Loucy (cell line): ENCODE measurements around the gene CD151.

ENCODE experiments used
- H2AFZ ChIP-seq: fragments of 200-600 bp; sonication (generic); 2 replicates; pipeline ENCODE4 v1.6.0; 2016; ENCODE audit warnings: antibody characterized with exemption, mild to moderate bottlenecking, low read length, moderate library complexity
- H3F3A ChIP-seq: fragments of 200-600 bp; 2 replicates; pipeline ENCODE4 v1.6.0; 2016; ENCODE audit warnings: antibody characterized with exemption, low read depth, mild to moderate bottlenecking
- H3K27me3 ChIP-seq: fragments of 200-600 bp; sonication (generic); 2 replicates; pipeline ENCODE4 v1.6.1; 2014; ENCODE audit warnings: low read length, mild to moderate bottlenecking; ENCODE audit not compliant: insufficient read depth, poor library complexity, severe bottlenecking
- H3K36me3 ChIP-seq: fragments of 200-600 bp; sonication (generic); 2 replicates; pipeline ENCODE4 v1.6.1; 2016; ENCODE audit warnings: low read length; ENCODE audit not compliant: insufficient read depth
- H3K4me1 ChIP-seq: fragments of 200-600 bp; sonication (generic); 2 replicates; pipeline ENCODE4 v1.5.1; 2014; ENCODE audit warnings: low read length, mild to moderate bottlenecking; ENCODE audit not compliant: insufficient read depth, poor library complexity, severe bottlenecking
- H3K4me2 ChIP-seq: fragments of 200-600 bp; sonication (generic); 2 replicates; pipeline ENCODE4 v1.6.0; 2014; ENCODE audit warnings: antibody characterized with exemption, low read length, low read depth, mild to moderate bottlenecking; ENCODE audit not compliant: poor library complexity, severe bottlenecking
- H3K4me3 ChIP-seq: fragments of 200-600 bp; sonication (generic); 2 replicates; pipeline ENCODE4 v1.5.1; 2014; ENCODE audit warnings: low read length, mild to moderate bottlenecking, mixed read lengths; ENCODE audit not compliant: poor library complexity, severe bottlenecking
- H3K79me2 ChIP-seq: fragments of 200-600 bp; sonication (generic); 2 replicates; pipeline ENCODE4 v1.6.1; 2014; ENCODE audit warnings: low read length; ENCODE audit not compliant: insufficient read depth
- H3K9ac ChIP-seq: fragments of 200-600 bp; sonication (generic); 2 replicates; pipeline ENCODE4 v1.6.0; 2014; ENCODE audit warnings: mild to moderate bottlenecking, low read depth, low read length, moderate library complexity; ENCODE audit not compliant: poor library complexity, severe bottlenecking
- H3K9me2 ChIP-seq: fragments of 200-600 bp; sonication (generic); replicated peaks from 2 replicates; pipeline ENCODE4 v1.6.1; 2016; ENCODE audit warnings: low read depth, low read length, mixed read lengths
- H3K9me3 ChIP-seq: fragments of 200-600 bp; sonication (generic); 2 replicates; pipeline ENCODE4 v1.6.1; 2014; ENCODE audit warnings: mild to moderate bottlenecking, antibody characterized with exemption, low read length, low read depth; ENCODE audit not compliant: insufficient read depth
- H4K20me1 ChIP-seq: fragments of 200-600 bp; sonication (generic); 2 replicates; pipeline ENCODE4 v1.6.0; 2014; ENCODE audit warnings: antibody characterized with exemption, low read length, mild to moderate bottlenecking; ENCODE audit not compliant: insufficient read depth, poor library complexity, severe bottlenecking
- CTCF ChIP-seq: fragments of 200-600 bp; sonication (generic); conservative IDR thresholded peaks from 2 replicates; pipeline ENCODE4 v1.5.1; 2014; ENCODE audit warnings: mild to moderate bottlenecking, antibody characterized with exemption, low read length
- EZH2phosphoT487 ChIP-seq: fragments of 200-600 bp; IDR thresholded peaks from 2 replicates; pipeline ENCODE4 v1.6.1; 2018; ENCODE audit warnings: antibody characterized with exemption, mild to moderate bottlenecking, moderate library complexity, borderline replicate concordance

The CD151 gene

GRCh38 chr11:787084-787675, 45.6 kb upstream of the CD151 start:
- Histone ChIP-seq H2AFZ (no peak overlapping the region), H3K27me3 (no peaks in the 10 kb centered on the region), H3K4me2 (no peak overlapping the region), H4K20me1 (no peaks in the 10 kb centered on the region), H3K4me3 (no peak overlapping the region), H3K9me2 (no peaks in the 10 kb centered on the region), H3K4me1 (no peaks in the 10 kb centered on the region), H3K9me3 (no peaks in the 10 kb centered on the region), H3K36me3 (no peaks in the 10 kb centered on the region), H3K9ac (no peak overlapping the region), H3K79me2 (no peaks in the 10 kb centered on the region), H3F3A (no peaks in the 10 kb centered on the region)
- TF ChIP-seq CTCF (no peak), EZH2phosphoT487 (no peak)

- Histone ChIP-seq H3K36me3 (no peaks in the 10 kb centered on the region), H3K27me3 (no peaks in the 10 kb centered on the region), H3F3A (no peaks in the 10 kb centered on the region), H3K4me2 (no peak overlapping the region), H4K20me1 (no peaks in the 10 kb centered on the region), H3K9me2 (no peaks in the 10 kb centered on the region), H2AFZ (no peak overlapping the region), H3K9me3 (no peaks in the 10 kb centered on the region), H3K79me2 (no peaks in the 10 kb centered on the region), H3K9ac (no peak overlapping the region), H3K4me1 (no peaks in the 10 kb centered on the region), H3K4me3 (no peak overlapping the region)
- TF ChIP-seq EZH2phosphoT487 (no peak), CTCF (no peak)
Observed at GRCh38 chr11:788009-788640, 44.6 kb upstream of the CD151 start.

GRCh38 chr11:788953-789940, 43.5 kb upstream of the CD151 start:
- Histone ChIP-seq H4K20me1 (no peaks in the 10 kb centered on the region), H3K79me2 (no peaks in the 10 kb centered on the region), H3K27me3 (no peaks in the 10 kb centered on the region), H3K4me3 (no peak overlapping the region), H2AFZ (no peak overlapping the region), H3K4me2 (no peak overlapping the region), H3K4me1 (no peaks in the 10 kb centered on the region), H3K9me3 (no peaks in the 10 kb centered on the region), H3F3A (no peaks in the 10 kb centered on the region), H3K9me2 (no peaks in the 10 kb centered on the region), H3K9ac (no peak overlapping the region), H3K36me3 (no peaks in the 10 kb centered on the region)
- TF ChIP-seq EZH2phosphoT487 (no peak), CTCF (no peak)
